H9 (cell line): ENCODE results near the gene PARD3. TPM values are rescaled to one million over a fixed set of nuclear protein-coding genes. Genes with fewer than 3 reads are reported as not detected.

Source experiments
- DNase-seq: peaks from one replicate; pipeline ENCODE4 v3.0.0-alpha.2; 2017
- H2AFZ ChIP-seq: one replicate; pipeline ENCODE4 v1.6.1; 2013; ENCODE audit warnings: mild to moderate bottlenecking, low read length, control low read depth, moderate library complexity
- H2AK5ac ChIP-seq: 2 replicates; pipeline ENCODE4 v1.6.1; 2013; ENCODE audit warnings: low read length, control low read depth, mixed read lengths; ENCODE audit not compliant: insufficient read length
- H2BK120ac ChIP-seq: one replicate; pipeline ENCODE4 v1.6.1; 2013; ENCODE audit warnings: low read depth, mild to moderate bottlenecking, low read length, control low read depth, inconsistent platforms; ENCODE audit not compliant: poor library complexity, severe bottlenecking
- H2BK12ac ChIP-seq: 2 replicates; pipeline ENCODE4 v1.6.1; 2013; ENCODE audit warnings: low read length, control low read depth, mixed read lengths, low read depth; ENCODE audit not compliant: insufficient read length
- H2BK15ac ChIP-seq: 2 replicates; pipeline ENCODE4 v1.6.1; 2013; ENCODE audit warnings: low read depth, low read length, control low read depth
- H2BK20ac ChIP-seq: one replicate; pipeline ENCODE4 v1.6.1; 2013; ENCODE audit warnings: low read depth, mild to moderate bottlenecking, low read length, control low read depth, inconsistent platforms; ENCODE audit not compliant: poor library complexity, severe bottlenecking
- H2BK5ac ChIP-seq: 2 replicates; pipeline ENCODE4 v1.6.1; 2013; ENCODE audit warnings: low read length, control low read depth, mixed read lengths; ENCODE audit not compliant: insufficient read length
- H3K14ac ChIP-seq: 2 replicates; pipeline ENCODE4 v1.6.1; 2013; ENCODE audit warnings: low read length, control low read depth; ENCODE audit not compliant: insufficient read depth
- H3K18ac ChIP-seq: 2 replicates; pipeline ENCODE4 v1.6.1; 2013; ENCODE audit warnings: low read depth, mild to moderate bottlenecking, mixed read lengths, low read length, control low read depth; ENCODE audit not compliant: insufficient read length
- H3K23ac ChIP-seq: 2 replicates; pipeline ENCODE4 v1.6.1; 2013; ENCODE audit warnings: low read length, control low read depth, mixed read lengths, low read depth; ENCODE audit not compliant: insufficient read length
- H3K23me2 ChIP-seq: 2 replicates; pipeline ENCODE4 v1.6.1; 2013; ENCODE audit warnings: low read depth, mild to moderate bottlenecking, mixed read lengths, low read length, control low read depth; ENCODE audit not compliant: insufficient read length, poor library complexity, severe bottlenecking
- H3K27ac ChIP-seq: 2 replicates; pipeline ENCODE4 v1.5.1; 2013; ENCODE audit warnings: low read length, control low read depth, mixed read lengths, low read depth; ENCODE audit not compliant: insufficient read length
- H3K27me3 ChIP-seq: 2 replicates; pipeline ENCODE4 v1.6.1; 2013; ENCODE audit warnings: low read length, control low read depth, inconsistent platforms; ENCODE audit not compliant: insufficient read depth
- H3K4ac ChIP-seq: 2 replicates; pipeline ENCODE4 v1.6.1; 2013; ENCODE audit warnings: low read depth, mild to moderate bottlenecking, control low read depth, inconsistent platforms, low read length, moderate library complexity
- H3K4me1 ChIP-seq: 2 replicates; pipeline ENCODE4 v1.6.1; 2013; ENCODE audit warnings: low read length, control low read depth, inconsistent platforms; ENCODE audit not compliant: insufficient read depth
- H3K4me2 ChIP-seq: 2 replicates; pipeline ENCODE4 v1.6.1; 2013; ENCODE audit warnings: low read length, control low read depth, mixed read lengths; ENCODE audit not compliant: insufficient read length, insufficient read depth
- H3K56ac ChIP-seq: 2 replicates; pipeline ENCODE4 v1.6.1; 2013; ENCODE audit warnings: low read depth, mild to moderate bottlenecking, mixed read lengths, low read length, control low read depth; ENCODE audit not compliant: insufficient read length
- H3K79me1 ChIP-seq: 2 replicates; pipeline ENCODE4 v1.6.1; 2013; ENCODE audit warnings: low read depth, mild to moderate bottlenecking, moderate library complexity, low read length, control low read depth, inconsistent platforms; ENCODE audit not compliant: insufficient read depth, poor library complexity, severe bottlenecking
- H3K79me2 ChIP-seq: 2 replicates; pipeline ENCODE4 v1.6.1; 2013; ENCODE audit warnings: low read length, control low read depth, inconsistent platforms; ENCODE audit not compliant: insufficient read depth
- H3K9ac ChIP-seq: 2 replicates; pipeline ENCODE4 v1.6.1; 2013; ENCODE audit warnings: low read length, control low read depth, mixed read lengths; ENCODE audit not compliant: insufficient read length; ENCODE audit errors: extremely low read depth
- H3K9me3 ChIP-seq: one replicate; pipeline ENCODE4 v1.6.1; 2013; ENCODE audit warnings: low read depth, low read length, inconsistent platforms; ENCODE audit not compliant: control insufficient read depth
- H3T11ph ChIP-seq: one replicate; pipeline ENCODE4 v1.6.1; 2013; ENCODE audit warnings: mild to moderate bottlenecking, low read length, control low read depth, inconsistent platforms
- H4K20me1 ChIP-seq: one replicate; pipeline ENCODE4 v1.6.1; 2013; ENCODE audit not compliant: control insufficient read depth, insufficient read length, insufficient read depth
- H4K5ac ChIP-seq: 2 replicates; pipeline ENCODE4 v1.6.1; 2013; ENCODE audit warnings: low read depth, mild to moderate bottlenecking, mixed read lengths, low read length, control low read depth; ENCODE audit not compliant: insufficient read length
- H4K8ac ChIP-seq: replicated peaks from 2 replicates; pipeline ENCODE4 v1.6.1; 2013; ENCODE audit warnings: low read length, control low read depth, mixed read lengths, low read depth; ENCODE audit not compliant: insufficient read length
- H4K91ac ChIP-seq: 2 replicates; pipeline ENCODE4 v1.6.1; 2013; ENCODE audit warnings: low read depth, mild to moderate bottlenecking, moderate library complexity, mixed read lengths, low read length, control low read depth; ENCODE audit not compliant: insufficient read length
- H3K27ac Mint-ChIP-seq, 3 experiments: 2 replicates in 2 of 3; 3 replicates in 1 of 3; pipeline ENCODE4 v1.8.0; 2020 to 2021; ENCODE audit warnings: mixed read lengths in 3 of 3, mild to moderate bottlenecking in 1 of 3, moderate library complexity in 1 of 3
- H3K27me3 Mint-ChIP-seq: 2 replicates; pipeline ENCODE4 v1.8.0; 2021; ENCODE audit warnings: low read depth, mild to moderate bottlenecking, moderate library complexity, mixed read lengths
- H3K36me3 Mint-ChIP-seq, 3 experiments: 2 replicates in 2 of 3; 3 replicates in 1 of 3; pipeline ENCODE4 v1.8.0; 2020 to 2021; ENCODE audit warnings: low read depth in 3 of 3, mixed read lengths in 3 of 3; ENCODE audit not compliant: insufficient read depth in 1 of 3
- H3K4me1 Mint-ChIP-seq, 2 experiments: 2 replicates each; pipeline ENCODE4 v1.8.0; 2020; ENCODE audit warnings: mixed read lengths in 2 of 2
- H3K4me3 Mint-ChIP-seq, 2 experiments: 2 replicates in 1 of 2; 3 replicates in 1 of 2; pipeline ENCODE4 v1.8.0; 2020 to 2021; ENCODE audit warnings: mild to moderate bottlenecking in 2 of 2, mixed read lengths in 2 of 2, moderate library complexity in 1 of 2
- H3K9me3 Mint-ChIP-seq, 2 experiments: 2 replicates in 1 of 2; 3 replicates in 1 of 2; pipeline ENCODE4 v1.8.0; 2020; ENCODE audit warnings: mild to moderate bottlenecking in 2 of 2, mixed read lengths in 2 of 2, moderate library complexity in 1 of 2
- CTCF ChIP-seq: fragments of 200-600 bp; sonication (generic); conservative IDR thresholded peaks from 3 replicates; pipeline ENCODE4 v1.8.0; 2021; ENCODE audit warnings: antibody characterized with exemption, mild to moderate bottlenecking
- WGBS: extraction: QIAGEN DNeasy Blood & Tissue Kit; methylation state at CpG from one replicate; pipeline ENCODE4 v1.1.7; 2013; ENCODE audit warnings: missing lambda C conversion rate, low lambda C conversion rate, mixed read lengths; ENCODE audit not compliant: insufficient read length; ENCODE audit errors: extremely low coverage; 5-methylcytosine and 5-hydroxymethylcytosine counted together
- total RNA-seq: library from RNA; stranded (reverse); gene quantifications from 2 replicates; pipeline ENCODE4 v1.2.1, GENCODE V29; 2021

Gene PARD3
- total RNA-seq, 1 experiment from 2014 or later: 44.7 TPM

- no peak overlapping the region for H3K4me3 Mint-ChIP-seq
- Histone ChIP-seq H3K4ac (no peak overlapping the region; the same call in 1 of the 2 replicates), H2AFZ (no peak overlapping the region), H2BK15ac (no peak overlapping the region), H3K9me3 (no peaks in the 10 kb centered on the region), H2BK5ac (no peak overlapping the region), H2BK120ac (no peak overlapping the region), H2BK20ac (no peak overlapping the region), H3K79me1 (no peaks in the 10 kb centered on the region), H3K23ac (no peak overlapping the region), H2AK5ac (no peak overlapping the region), H3T11ph (no peak overlapping the region), H3K4me2 (no peak overlapping the region), H3K56ac (no peak overlapping the region), H3K18ac (no peak overlapping the region), H4K20me1 (no peaks in the 10 kb centered on the region), H3K23me2 (no peaks in the 10 kb centered on the region), H3K14ac (no peak overlapping the region), H4K91ac (no peak overlapping the region), H3K27ac (no peak overlapping the region), H3K9ac (no peak overlapping the region), H3K79me2 (no peaks in the 10 kb centered on the region), H3K4me1 (no peaks in the 10 kb centered on the region; the same call in 1 of the 2 replicates), H3K27me3 (no peaks in the 10 kb centered on the region), H4K5ac (no peak overlapping the region), H4K8ac (no peak overlapping the region), H2BK12ac (no peak overlapping the region)
- DNase-seq: no peak
- H3K4me1 Mint-ChIP-seq: peaks cover 10 to 21% of the 10 kb centered on the region in 2 experiments
- H3K27ac Mint-ChIP-seq: no peak overlapping the region
- no CpG with 5 or more reads among the region's 2 CpGs for WGBS
- H3K36me3 Mint-ChIP-seq: no peaks in the 10 kb centered on the region
- H3K27me3 Mint-ChIP-seq: peaks cover 2% of the 10 kb centered on the region; the same call in 1 of the 2 replicates
- no peak for TF ChIP-seq CTCF
- no peaks in the 10 kb centered on the region for H3K9me3 Mint-ChIP-seq
Observed at GRCh38 chr10:34825414-34825813, 10.3 kb upstream of the PARD3 start.
